HEK293 (cell line): ENCODE measurements around the gene PPARD.

ENCODE experiments used
- CTCF ChIA-PET: fragments of 350-600 bp; formaldehyde crosslinking; extraction: SDS; loops from one replicate; lab custom pipeline; 2021; ENCODE audit warnings: antibody characterized with exemption; lab: Yijun Ruan, JAX
- POLR2A ChIA-PET: fragments of 300-600 bp; formaldehyde crosslinking; extraction: SDS; loops from one replicate; lab custom pipeline; 2020; ENCODE audit warnings: antibody characterized with exemption, inconsistent platforms; lab: Yijun Ruan, JAX
- H3K27ac ChIP-seq: fragments of 200-500 bp; sonication (Bioruptor generic); 2 replicates; pipeline ENCODE4 v1.5.1; 2014; ENCODE audit warnings: low read depth, low read length, control low read depth, inconsistent platforms; ENCODE audit errors: extremely low read depth
- H3K36me3 ChIP-seq, 2 experiments: fragments of 200-500 bp in 1 of 2; sonication (Bioruptor generic) in 1 of 2; 1 replicate in 1 of 2; 2 replicates in 1 of 2; pipeline ENCODE4 v1.5.1; 2014 to 2017; ENCODE audit warnings: inconsistent platforms in 2 of 2, low read length in 2 of 2; ENCODE audit not compliant: control insufficient read depth in 2 of 2, insufficient read depth in 1 of 2
- H3K4me1 ChIP-seq: fragments of 200-500 bp; sonication (Bioruptor generic); 2 replicates; pipeline ENCODE4 v1.5.1; 2014; ENCODE audit warnings: mild to moderate bottlenecking, low read length, inconsistent platforms; ENCODE audit not compliant: control insufficient read depth, insufficient read depth
- H3K4me3 ChIP-seq: 2 replicates; pipeline ENCODE4 v1.5.1; 2011; ENCODE audit warnings: low read depth, mild to moderate bottlenecking, control low read depth, low read length, moderate library complexity
- H3K9me3 ChIP-seq: fragments of 200-500 bp; sonication (Bioruptor generic); 2 replicates; pipeline ENCODE4 v1.5.1; 2014; ENCODE audit warnings: low read depth, low read length, inconsistent platforms; ENCODE audit not compliant: control insufficient read depth, insufficient read depth
- FEZF1 ChIP-seq: fragments of 450-650 bp; formaldehyde crosslinking; IDR thresholded peaks from 2 replicates; pipeline ENCODE4 v1.5.1; 2016; ENCODE audit warnings: missing biosample characterization, missing genetic modification characterization
- HIC1 ChIP-seq: fragments of 450-650 bp; formaldehyde crosslinking; IDR thresholded peaks from 2 replicates; pipeline ENCODE4 v1.5.1; 2016; ENCODE audit warnings: missing biosample characterization, missing genetic modification characterization
- HOXA7 ChIP-seq: sonication (generic); formaldehyde crosslinking; IDR thresholded peaks from 2 replicates; pipeline ENCODE4 v1.8.1; 2022; ENCODE audit warnings: missing genetic modification reagents, borderline replicate concordance
- KLF9 ChIP-seq: fragments of 450-650 bp; formaldehyde crosslinking; IDR thresholded peaks from 2 replicates; pipeline ENCODE4 v1.5.1; 2016; ENCODE audit warnings: missing biosample characterization, missing genetic modification characterization, low read depth
- MYNN ChIP-seq: fragments of 450-650 bp; formaldehyde crosslinking; IDR thresholded peaks from 2 replicates; pipeline ENCODE4 v1.5.1; 2016; ENCODE audit warnings: missing biosample characterization, missing genetic modification characterization, borderline replicate concordance
- ZBTB17 ChIP-seq: fragments of 450-650 bp; formaldehyde crosslinking; IDR thresholded peaks from 2 replicates; pipeline ENCODE4 v1.5.1; 2016; ENCODE audit warnings: missing biosample characterization, missing genetic modification characterization
- ZBTB48 ChIP-seq: fragments of 450-650 bp; formaldehyde crosslinking; IDR thresholded peaks from 2 replicates; pipeline ENCODE4 v1.5.1; 2016; ENCODE audit warnings: missing biosample characterization, missing genetic modification characterization
- ZFP37 ChIP-seq: fragments of 450-650 bp; formaldehyde crosslinking; IDR thresholded peaks from 2 replicates; pipeline ENCODE4 v1.5.1; 2016; ENCODE audit warnings: missing biosample characterization, missing genetic modification characterization
- ZIC2 ChIP-seq: fragments of 450-650 bp; formaldehyde crosslinking; IDR thresholded peaks from 2 replicates; pipeline ENCODE4 v1.5.1; 2016; ENCODE audit warnings: missing biosample characterization, missing genetic modification characterization
- ZNF155 ChIP-seq: fragments of 450-650 bp; formaldehyde crosslinking; IDR thresholded peaks from 2 replicates; pipeline ENCODE4 v1.5.1; 2016; ENCODE audit warnings: missing biosample characterization, missing genetic modification characterization
- ZNF16 ChIP-seq: fragments of 450-650 bp; formaldehyde crosslinking; IDR thresholded peaks from 2 replicates; pipeline ENCODE4 v1.5.1; 2016; ENCODE audit warnings: low read depth, missing biosample characterization, missing genetic modification characterization
- ZNF302 ChIP-seq: fragments of 450-650 bp; formaldehyde crosslinking; IDR thresholded peaks from 2 replicates; pipeline ENCODE4 v1.5.1; 2016; ENCODE audit warnings: missing biosample characterization, missing genetic modification characterization, low read depth
- ZNF426 ChIP-seq: fragments of 450-650 bp; formaldehyde crosslinking; IDR thresholded peaks from 2 replicates; pipeline ENCODE4 v1.5.1; 2017; ENCODE audit warnings: missing biosample characterization, missing genetic modification characterization, mild to moderate bottlenecking, inconsistent platforms, moderate library complexity
- ZNF529 ChIP-seq: fragments of 450-650 bp; formaldehyde crosslinking; IDR thresholded peaks from 2 replicates; pipeline ENCODE4 v1.5.1; 2017; ENCODE audit warnings: missing genetic modification characterization, missing biosample characterization; ENCODE audit not compliant: insufficient replicate concordance
- ZNF560 ChIP-seq: fragments of 450-650 bp; formaldehyde crosslinking; IDR thresholded peaks from 2 replicates; pipeline ENCODE4 v1.5.1; 2017; ENCODE audit warnings: missing biosample characterization, missing genetic modification characterization, borderline replicate concordance
- ZNF654 ChIP-seq: fragments of 450-650 bp; formaldehyde crosslinking; IDR thresholded peaks from 2 replicates; pipeline ENCODE4 v1.5.1; 2016; ENCODE audit warnings: low read depth, missing biosample characterization, missing genetic modification characterization
- ZNF677 ChIP-seq: fragments of 450-650 bp; IDR thresholded peaks from 2 replicates; pipeline ENCODE4 v1.5.0; 2018; ENCODE audit warnings: missing biosample characterization, mild to moderate bottlenecking, missing genetic modification characterization, moderate library complexity
- ZNF692 ChIP-seq: fragments of 450-650 bp; formaldehyde crosslinking; IDR thresholded peaks from 2 replicates; pipeline ENCODE4 v1.5.1; 2016; ENCODE audit warnings: missing biosample characterization, missing genetic modification characterization
- TF ChIP-seq, protein P1 (sequence below): fragments of 450-650 bp; formaldehyde crosslinking; IDR thresholded peaks from 2 replicates; pipeline ENCODE4 v1.5.1; 2016; ENCODE audit warnings: missing biosample characterization, missing genetic modification characterization
- TF ChIP-seq, protein P2 (sequence below): fragments of 450-650 bp; formaldehyde crosslinking; IDR thresholded peaks from 2 replicates; pipeline ENCODE4 v1.5.1; 2016; ENCODE audit warnings: missing biosample characterization, missing genetic modification characterization
- TF ChIP-seq, protein P3 (sequence below): fragments of 450-650 bp; formaldehyde crosslinking; IDR thresholded peaks from 2 replicates; pipeline ENCODE4; 2016; ENCODE audit warnings: missing biosample characterization, missing genetic modification characterization
- TF ChIP-seq, protein P4 (sequence below): fragments of 450-650 bp; formaldehyde crosslinking; conservative IDR thresholded peaks from 2 replicates; pipeline ENCODE4 v1.5.1; 2016; ENCODE audit warnings: low read depth, missing biosample characterization, missing genetic modification characterization

PPARD gene

GRCh38 chr6:35415065-35415891, 72.9 kb downstream of the PPARD start (continued):
- TF ChIP-seq, protein P1, sequence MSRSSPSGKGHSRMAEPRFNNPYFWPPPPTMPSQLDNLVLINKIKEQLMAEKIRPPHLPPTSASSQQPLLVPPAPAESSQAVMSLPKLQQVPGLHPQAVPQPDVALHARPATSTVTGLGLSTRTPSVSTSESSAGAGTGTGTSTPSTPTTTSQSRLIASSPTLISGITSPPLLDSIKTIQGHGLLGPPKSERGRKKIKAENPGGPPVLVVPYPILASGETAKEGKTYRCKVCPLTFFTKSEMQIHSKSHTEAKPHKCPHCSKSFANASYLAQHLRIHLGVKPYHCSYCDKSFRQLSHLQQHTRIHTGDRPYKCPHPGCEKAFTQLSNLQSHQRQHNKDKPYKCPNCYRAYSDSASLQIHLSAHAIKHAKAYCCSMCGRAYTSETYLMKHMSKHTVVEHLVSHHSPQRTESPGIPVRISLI (tag by site-specific recombination): no peak
- TF ChIP-seq ZIC2 (tag by site-specific recombination) (no peak), HIC1 (tag by site-specific recombination) (no peak), ZBTB48 (no peak), ZNF692 (tag by site-specific recombination) (no peak), HOXA7 (CRISPR knock-in tag) (no peak), ZNF677 (tag by site-specific recombination) (no peak), ZNF16 (no peak), ZNF155 (tag by site-specific recombination) (no peak), ZNF426 (no peak), ZNF654 (0 out of 2 replicates have a peak, but pooled peaks have one; percentile 2), KLF9 (tag by site-specific recombination) (no peak), ZBTB17 (tag by site-specific recombination) (peak; percentile 70), MYNN (tag by site-specific recombination) (no peak)
- TF ChIP-seq, protein P2, sequence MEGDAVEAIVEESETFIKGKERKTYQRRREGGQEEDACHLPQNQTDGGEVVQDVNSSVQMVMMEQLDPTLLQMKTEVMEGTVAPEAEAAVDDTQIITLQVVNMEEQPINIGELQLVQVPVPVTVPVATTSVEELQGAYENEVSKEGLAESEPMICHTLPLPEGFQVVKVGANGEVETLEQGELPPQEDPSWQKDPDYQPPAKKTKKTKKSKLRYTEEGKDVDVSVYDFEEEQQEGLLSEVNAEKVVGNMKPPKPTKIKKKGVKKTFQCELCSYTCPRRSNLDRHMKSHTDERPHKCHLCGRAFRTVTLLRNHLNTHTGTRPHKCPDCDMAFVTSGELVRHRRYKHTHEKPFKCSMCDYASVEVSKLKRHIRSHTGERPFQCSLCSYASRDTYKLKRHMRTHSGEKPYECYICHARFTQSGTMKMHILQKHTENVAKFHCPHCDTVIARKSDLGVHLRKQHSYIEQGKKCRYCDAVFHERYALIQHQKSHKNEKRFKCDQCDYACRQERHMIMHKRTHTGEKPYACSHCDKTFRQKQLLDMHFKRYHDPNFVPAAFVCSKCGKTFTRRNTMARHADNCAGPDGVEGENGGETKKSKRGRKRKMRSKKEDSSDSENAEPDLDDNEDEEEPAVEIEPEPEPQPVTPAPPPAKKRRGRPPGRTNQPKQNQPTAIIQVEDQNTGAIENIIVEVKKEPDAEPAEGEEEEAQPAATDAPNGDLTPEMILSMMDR: peak; percentile 53
- TF ChIP-seq, protein P3, sequence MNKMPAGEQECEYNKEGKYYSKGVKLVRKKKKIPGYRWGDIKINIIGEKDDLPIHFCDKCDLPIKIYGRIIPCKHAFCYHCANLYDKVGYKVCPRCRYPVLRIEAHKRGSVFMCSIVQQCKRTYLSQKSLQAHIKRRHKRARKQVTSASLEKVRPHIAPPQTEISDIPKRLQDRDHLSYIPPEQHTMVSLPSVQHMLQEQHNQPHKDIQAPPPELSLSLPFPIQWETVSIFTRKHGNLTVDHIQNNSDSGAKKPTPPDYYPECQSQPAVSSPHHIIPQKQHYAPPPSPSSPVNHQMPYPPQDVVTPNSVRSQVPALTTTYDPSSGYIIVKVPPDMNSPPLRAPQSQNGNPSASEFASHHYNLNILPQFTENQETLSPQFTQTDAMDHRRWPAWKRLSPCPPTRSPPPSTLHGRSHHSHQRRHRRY (tag by site-specific recombination): no peak
- TF ChIP-seq, all 188 proteins: peak for 4

- ChIA-PET CTCF (interaction anchor here (0.6 to 4.1 kb wide), 8 partner anchors 13 to 1724 kb away, joined by 3 to 53 read pairs (median 4); partner anchors contain the start of gene PPARD), POLR2A (no interaction called here)
- H3K4me1 ChIP-seq: peaks cover 4% of the 10 kb centered on the region
- H3K4me3 ChIP-seq: no peak overlapping the region
- H3K36me3 ChIP-seq: peaks cover 0 to 25% of the 10 kb centered on the region in 2 experiments; a peak in 2 of 3 replicates
- no peak overlapping the region for H3K27ac ChIP-seq
- no peaks in the 10 kb centered on the region for H3K9me3 ChIP-seq
- TF ChIP-seq, protein P4, sequence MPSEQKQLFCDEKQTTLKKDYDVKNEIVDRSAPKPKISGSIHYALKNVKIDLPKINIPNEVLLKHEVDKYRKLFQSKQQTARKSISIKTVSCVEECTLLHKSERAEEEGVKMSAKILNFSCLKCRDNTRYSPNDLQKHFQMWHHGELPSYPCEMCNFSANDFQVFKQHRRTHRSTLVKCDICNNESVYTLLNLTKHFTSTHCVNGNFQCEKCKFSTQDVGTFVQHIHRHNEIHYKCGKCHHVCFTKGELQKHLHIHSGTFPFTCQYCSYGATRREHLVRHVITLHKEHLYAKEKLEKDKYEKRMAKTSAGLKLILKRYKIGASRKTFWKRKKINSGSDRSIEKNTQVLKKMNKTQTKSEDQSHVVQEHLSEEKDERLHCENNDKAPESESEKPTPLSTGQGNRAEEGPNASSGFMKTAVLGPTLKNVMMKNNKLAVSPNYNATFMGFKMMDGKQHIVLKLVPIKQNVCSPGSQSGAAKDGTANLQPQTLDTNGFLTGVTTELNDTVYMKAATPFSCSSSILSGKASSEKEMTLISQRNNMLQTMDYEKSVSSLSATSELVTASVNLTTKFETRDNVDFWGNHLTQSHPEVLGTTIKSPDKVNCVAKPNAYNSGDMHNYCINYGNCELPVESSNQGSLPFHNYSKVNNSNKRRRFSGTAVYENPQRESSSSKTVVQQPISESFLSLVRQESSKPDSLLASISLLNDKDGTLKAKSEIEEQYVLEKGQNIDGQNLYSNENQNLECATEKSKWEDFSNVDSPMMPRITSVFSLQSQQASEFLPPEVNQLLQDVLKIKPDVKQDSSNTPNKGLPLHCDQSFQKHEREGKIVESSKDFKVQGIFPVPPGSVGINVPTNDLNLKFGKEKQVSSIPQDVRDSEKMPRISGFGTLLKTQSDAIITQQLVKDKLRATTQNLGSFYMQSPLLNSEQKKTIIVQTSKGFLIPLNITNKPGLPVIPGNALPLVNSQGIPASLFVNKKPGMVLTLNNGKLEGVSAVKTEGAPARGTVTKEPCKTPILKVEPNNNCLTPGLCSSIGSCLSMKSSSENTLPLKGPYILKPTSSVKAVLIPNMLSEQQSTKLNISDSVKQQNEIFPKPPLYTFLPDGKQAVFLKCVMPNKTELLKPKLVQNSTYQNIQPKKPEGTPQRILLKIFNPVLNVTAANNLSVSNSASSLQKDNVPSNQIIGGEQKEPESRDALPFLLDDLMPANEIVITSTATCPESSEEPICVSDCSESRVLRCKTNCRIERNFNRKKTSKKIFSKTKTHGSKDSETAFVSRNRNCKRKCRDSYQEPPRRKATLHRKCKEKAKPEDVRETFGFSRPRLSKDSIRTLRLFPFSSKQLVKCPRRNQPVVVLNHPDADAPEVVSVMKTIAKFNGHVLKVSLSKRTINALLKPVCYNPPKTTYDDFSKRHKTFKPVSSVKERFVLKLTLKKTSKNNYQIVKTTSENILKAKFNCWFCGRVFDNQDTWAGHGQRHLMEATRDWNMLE: no peak
- TF ChIP-seq FEZF1 (tag by site-specific recombination) (no peak), ZNF302 (tag by site-specific recombination) (no peak), ZFP37 (tag by site-specific recombination) (no peak), ZNF529 (no peak), ZBTB48 (no peak), ZNF560 (no peak), ZNF426 (no peak)
Measured at GRCh38 chr6:35417979-35418661, 75.8 kb downstream of the PPARD start.
